Neuron (in vitro differentiated cells): ENCODE data around the gene CCDC54.

Experiments used
- H2AFZ ChIP-seq: one replicate; pipeline ENCODE4 v1.6.1; 2013; ENCODE audit warnings: low read depth, mild to moderate bottlenecking, inconsistent platforms, low read length, moderate library complexity
- H3K27me3 ChIP-seq: one replicate; pipeline ENCODE4 v1.6.1; 2013; ENCODE audit warnings: low read length; ENCODE audit not compliant: insufficient read depth
- H3K36me3 ChIP-seq: one replicate; pipeline ENCODE4 v1.6.1; 2013; ENCODE audit warnings: low read length; ENCODE audit not compliant: insufficient read depth
- H3K4me1 ChIP-seq: one replicate; pipeline ENCODE4 v1.6.1; 2013; ENCODE audit warnings: low read length; ENCODE audit not compliant: insufficient read depth
- H3K4me3 ChIP-seq: 2 replicates; pipeline ENCODE4 v1.5.1; 2013; ENCODE audit warnings: mild to moderate bottlenecking, low read length, moderate library complexity
- H3K9me3 ChIP-seq: one replicate; pipeline ENCODE4 v1.6.1; 2013; ENCODE audit warnings: low read length

CCDC54 gene

DNA sequence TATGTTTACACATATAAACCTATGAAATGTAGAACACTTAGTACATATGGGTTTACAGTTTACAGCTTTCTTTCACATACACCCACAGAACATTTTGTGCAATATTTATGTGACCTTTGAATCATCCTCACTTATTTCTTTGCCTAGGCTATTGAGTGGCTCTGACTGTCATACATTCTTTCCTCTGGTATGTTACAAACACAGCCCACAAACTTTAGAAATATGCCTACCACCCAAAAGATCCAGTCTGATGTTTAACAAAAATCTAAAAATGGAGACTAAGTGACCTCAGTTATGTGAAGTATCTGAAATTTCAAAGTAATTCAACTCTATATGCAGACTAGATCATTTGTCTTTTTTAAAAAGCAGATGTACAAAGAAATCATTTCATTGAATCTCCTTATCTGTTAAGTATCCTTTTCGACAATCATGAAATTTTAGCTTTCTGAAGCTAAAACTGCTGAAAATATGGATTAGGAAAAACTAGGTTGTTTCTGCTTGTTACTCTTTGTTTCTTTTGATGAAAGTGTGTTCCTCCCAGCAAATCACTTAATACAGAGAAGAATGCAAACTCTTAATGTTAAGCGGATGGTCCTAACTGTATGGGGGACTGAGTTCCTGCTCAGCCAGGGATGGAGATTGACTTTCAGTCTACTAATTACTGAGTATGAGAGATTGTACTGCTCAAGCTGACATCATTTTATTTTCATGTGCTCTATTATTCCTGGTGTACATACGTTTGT is 27.7 kb downstream of the CCDC54 start:
- Histone ChIP-seq H3K9me3 (no peaks in the 10 kb centered on the region), H3K4me1 (no peaks in the 10 kb centered on the region), H2AFZ (no peak overlapping the region), H3K27me3 (no peaks in the 10 kb centered on the region), H3K36me3 (no peaks in the 10 kb centered on the region), H3K4me3 (no peak overlapping the region)

DNA sequence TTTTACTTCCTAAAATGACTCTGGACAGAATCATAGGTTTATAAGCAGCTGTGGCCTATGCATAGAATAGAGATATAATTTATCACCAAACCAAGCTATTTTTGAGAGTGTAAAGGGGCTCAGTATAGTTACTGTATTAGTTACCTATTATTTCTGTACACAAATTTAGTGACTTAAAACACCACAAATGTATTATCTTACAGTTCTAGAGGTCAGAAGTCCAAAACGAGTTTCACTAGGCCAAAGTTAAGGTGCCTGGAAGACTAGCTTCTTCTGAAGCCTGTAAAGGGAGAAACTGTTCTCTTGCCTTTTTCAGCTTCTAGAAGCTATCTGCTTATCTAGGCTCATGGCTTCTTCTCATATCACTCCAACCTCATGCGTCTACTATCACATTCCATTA is 30.1 kb downstream of the CCDC54 start:
- Histone ChIP-seq H3K27me3 (no peaks in the 10 kb centered on the region), H3K36me3 (no peaks in the 10 kb centered on the region), H3K4me3 (no peak overlapping the region), H3K9me3 (no peaks in the 10 kb centered on the region), H3K4me1 (no peaks in the 10 kb centered on the region), H2AFZ (no peak overlapping the region)

DNA sequence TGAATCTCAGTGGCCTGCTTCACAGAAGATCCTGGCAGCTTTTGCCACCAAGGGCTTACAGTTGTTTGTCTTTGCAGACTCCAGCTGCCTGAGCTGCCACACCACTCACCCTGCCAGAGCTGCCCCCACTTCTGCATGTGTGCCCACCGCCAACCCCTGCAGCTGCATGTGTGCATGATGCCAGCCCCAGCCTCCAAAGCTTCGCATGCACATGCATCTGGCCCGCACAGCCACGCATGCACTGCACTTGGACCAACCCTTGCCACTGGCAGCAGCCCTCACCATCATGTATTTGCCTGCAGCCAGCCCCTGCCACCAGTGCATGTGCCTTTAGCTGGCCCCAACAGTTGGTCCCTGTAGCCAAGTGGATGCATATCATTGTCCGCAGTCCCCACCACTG is 31.3 kb downstream of the CCDC54 start:
- H3K9me3 ChIP-seq: no peaks in the 10 kb centered on the region
- no peak overlapping the region for H2AFZ ChIP-seq
- no peak overlapping the region for H3K4me3 ChIP-seq
- H3K36me3 ChIP-seq: no peaks in the 10 kb centered on the region
- H3K27me3 ChIP-seq: no peaks in the 10 kb centered on the region
- H3K4me1 ChIP-seq: no peaks in the 10 kb centered on the region

DNA sequence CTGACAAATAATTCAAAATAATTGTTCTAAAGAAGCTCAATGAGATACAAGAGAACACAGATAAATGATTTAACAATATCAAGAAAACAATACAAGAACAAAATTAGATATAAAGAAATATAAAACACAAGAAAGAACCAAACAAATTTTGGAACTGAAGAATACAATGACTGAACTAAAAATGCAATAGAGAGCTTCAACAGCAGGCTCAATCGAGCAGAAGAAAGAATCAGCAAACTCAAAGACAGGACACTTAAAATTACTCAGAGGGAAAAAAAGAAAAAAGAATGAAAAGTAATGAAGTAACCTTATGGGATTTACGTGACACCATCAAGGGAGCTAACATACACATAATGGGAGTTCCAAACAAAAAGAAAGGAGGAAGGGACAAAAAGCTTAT is 32.1 kb downstream of the CCDC54 start:
- Histone ChIP-seq H3K4me1 (no peaks in the 10 kb centered on the region), H3K4me3 (no peak overlapping the region), H3K36me3 (no peaks in the 10 kb centered on the region), H3K9me3 (no peaks in the 10 kb centered on the region), H3K27me3 (no peaks in the 10 kb centered on the region), H2AFZ (no peak overlapping the region)

DNA sequence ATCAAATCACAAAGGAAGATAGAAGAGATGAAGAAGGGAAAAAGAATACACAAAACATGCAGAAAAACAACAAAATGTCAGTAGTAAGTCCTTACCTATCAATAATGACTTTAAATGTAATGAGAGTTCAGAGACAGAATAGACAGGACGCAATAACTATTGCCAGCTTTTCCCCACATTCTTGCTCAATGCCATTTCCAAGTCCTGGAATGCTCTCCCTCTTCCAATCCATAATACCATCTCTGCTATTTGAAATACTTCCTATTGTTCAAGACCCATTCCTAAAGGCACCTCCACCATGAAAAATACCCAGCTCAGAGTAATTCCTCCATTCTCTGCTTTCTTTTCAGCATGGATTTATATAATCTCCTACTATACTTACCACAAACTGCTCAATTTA is 33.4 kb downstream of the CCDC54 start:
- no peaks in the 10 kb centered on the region for H3K27me3 ChIP-seq
- H3K4me1 ChIP-seq: no peaks in the 10 kb centered on the region
- H3K36me3 ChIP-seq: no peaks in the 10 kb centered on the region
- no peaks in the 10 kb centered on the region for H3K9me3 ChIP-seq
- H2AFZ ChIP-seq: no peak overlapping the region
- H3K4me3 ChIP-seq: no peak overlapping the region

DNA sequence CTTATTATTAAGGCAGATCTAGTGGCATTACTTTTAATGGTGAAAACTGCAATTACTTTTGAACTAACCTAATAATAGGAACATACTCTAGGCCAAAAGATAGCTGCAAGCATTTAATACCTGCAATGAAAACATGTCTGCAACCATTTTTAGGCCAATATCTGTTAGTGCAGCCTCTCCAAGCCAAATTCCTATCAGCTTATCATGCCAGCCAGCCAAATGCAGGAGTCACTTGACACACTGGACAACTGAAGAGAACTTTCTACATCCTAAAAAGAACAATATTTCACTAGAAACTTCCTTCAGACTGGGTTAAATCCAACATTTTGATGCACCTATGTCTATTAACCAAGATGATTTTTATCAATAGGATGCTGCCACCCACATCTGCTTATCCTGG is 33.8 kb downstream of the CCDC54 start:
- Histone ChIP-seq H2AFZ (no peak overlapping the region), H3K9me3 (no peaks in the 10 kb centered on the region), H3K36me3 (no peaks in the 10 kb centered on the region), H3K4me1 (no peaks in the 10 kb centered on the region), H3K4me3 (no peak overlapping the region), H3K27me3 (no peaks in the 10 kb centered on the region)

DNA sequence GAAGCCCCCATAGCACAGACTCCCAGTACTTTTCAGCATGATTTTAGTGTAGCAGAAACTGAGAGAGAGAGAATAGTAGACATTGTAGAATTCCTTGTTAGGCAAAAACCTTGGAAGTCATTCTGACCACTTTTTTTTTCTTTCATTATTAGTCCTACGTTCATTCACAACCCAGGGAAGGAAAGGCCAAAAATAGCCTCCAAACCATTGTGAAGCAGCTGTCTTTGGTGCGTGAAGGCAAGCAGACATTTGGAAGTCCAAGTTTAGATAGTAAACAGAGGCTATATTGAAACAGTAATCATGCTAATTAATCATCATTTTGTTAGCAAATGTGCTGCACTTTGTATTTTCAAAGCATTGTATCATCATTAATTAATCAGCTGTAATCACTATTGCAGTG is 34.5 kb downstream of the CCDC54 start:
- no peaks in the 10 kb centered on the region for H3K27me3 ChIP-seq
- no peak overlapping the region for H2AFZ ChIP-seq
- no peak overlapping the region for H3K4me3 ChIP-seq
- no peaks in the 10 kb centered on the region for H3K4me1 ChIP-seq
- H3K36me3 ChIP-seq: no peaks in the 10 kb centered on the region
- H3K9me3 ChIP-seq: no peaks in the 10 kb centered on the region

DNA sequence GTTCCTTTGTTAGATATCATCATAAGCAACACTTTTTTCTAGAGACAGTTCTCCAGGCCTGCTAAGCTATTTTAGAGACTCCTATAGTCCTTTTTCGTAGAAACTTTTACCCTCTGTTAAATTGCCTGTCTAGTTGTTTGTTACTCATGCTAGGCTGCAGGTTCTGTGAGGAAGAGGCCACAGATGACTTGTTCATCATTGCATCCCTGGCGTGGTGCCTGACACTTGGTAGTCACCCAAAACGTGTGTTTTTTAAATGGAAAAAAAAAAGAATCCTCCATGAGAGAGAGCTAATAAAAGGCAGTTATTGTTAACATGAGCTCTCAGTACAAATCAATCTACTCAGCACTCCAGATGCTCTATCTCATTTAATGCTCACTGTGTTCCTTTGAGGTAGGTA is 35.1 kb downstream of the CCDC54 start:
- Histone ChIP-seq H3K4me3 (no peak overlapping the region), H3K9me3 (no peaks in the 10 kb centered on the region), H3K36me3 (no peaks in the 10 kb centered on the region), H2AFZ (no peak overlapping the region), H3K27me3 (no peaks in the 10 kb centered on the region), H3K4me1 (no peaks in the 10 kb centered on the region)

DNA sequence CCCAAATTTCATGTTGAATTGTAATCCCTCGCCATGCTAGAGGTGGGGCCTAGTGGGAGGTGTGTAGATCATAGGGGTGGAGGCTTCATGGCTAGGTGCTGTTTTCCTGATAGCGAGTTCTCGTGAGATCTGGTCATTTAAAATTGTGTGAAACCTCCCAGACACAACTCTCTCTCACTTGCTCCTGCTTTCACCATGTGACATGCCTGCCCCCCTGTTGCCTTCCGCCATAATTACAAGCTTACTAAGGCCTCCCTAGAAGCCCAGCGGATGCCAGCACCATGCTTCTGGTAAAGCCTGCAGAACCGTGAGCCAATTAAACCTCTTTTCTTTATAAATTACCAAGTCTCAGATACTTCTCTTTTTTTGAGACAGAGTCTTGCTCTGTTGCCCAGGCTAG is 36.0 kb downstream of the CCDC54 start:
- H3K36me3 ChIP-seq: no peaks in the 10 kb centered on the region
- H3K4me1 ChIP-seq: no peaks in the 10 kb centered on the region
- no peaks in the 10 kb centered on the region for H3K9me3 ChIP-seq

DNA sequence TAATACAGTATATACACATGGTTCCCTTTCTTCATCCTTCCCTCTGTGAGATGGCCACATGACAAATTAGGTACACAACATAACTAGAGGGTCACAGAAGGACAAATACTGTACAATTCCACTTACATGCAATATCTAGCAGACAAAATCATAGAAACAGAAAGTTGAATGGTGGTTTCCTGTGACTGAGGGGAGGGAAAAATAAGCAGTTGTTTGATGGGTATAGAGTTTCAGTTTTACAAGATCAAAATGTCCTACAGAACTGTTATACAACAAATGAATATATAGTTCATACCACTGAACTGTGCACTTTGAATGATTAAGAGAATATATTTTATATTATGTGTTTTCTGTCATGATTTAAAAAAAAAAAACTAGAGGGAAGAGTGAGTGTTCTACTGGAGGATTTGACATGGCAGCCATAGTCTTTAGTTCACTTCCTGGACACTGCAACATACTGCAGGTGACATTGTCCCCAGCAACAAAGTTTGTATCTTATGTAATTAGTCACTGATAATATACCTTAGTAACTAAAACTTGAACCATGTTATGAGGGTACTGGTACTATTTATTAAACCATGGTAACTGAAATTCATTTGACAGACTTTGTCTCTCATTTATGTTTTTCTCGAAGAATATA is 37.2 kb downstream of the CCDC54 start:
- Histone ChIP-seq H3K4me3 (no peak overlapping the region), H2AFZ (no peak overlapping the region), H3K27me3 (no peaks in the 10 kb centered on the region), H3K36me3 (no peaks in the 10 kb centered on the region), H3K9me3 (no peaks in the 10 kb centered on the region), H3K4me1 (no peaks in the 10 kb centered on the region)

More for the DNA sequence above, 36.0 kb downstream of the CCDC54 start:
- Histone ChIP-seq H2AFZ (no peak overlapping the region), H3K27me3 (no peaks in the 10 kb centered on the region), H3K4me3 (no peak overlapping the region)

DNA sequence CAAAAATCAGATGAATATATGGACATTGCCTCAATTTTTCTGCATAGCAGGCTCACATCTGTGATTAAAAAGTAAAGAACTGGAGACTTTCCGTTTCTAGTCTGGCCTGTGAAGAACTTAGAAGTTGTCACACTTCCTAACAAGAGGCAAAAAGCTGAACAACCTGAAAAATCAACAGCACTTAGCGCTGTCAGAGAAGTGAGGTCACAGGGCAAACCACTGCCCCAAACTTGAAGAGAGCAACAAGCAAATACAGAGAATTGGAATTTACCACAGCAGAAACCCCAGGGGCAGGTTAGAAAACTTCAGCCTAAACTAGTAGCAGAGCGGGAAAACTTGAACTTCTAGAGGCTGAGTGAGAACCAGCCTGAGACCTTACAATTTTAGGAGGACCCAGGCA is 38.9 kb downstream of the CCDC54 start:
- H3K4me3 ChIP-seq: no peak overlapping the region
- no peaks in the 10 kb centered on the region for H3K9me3 ChIP-seq
- H3K4me1 ChIP-seq: peaks cover 2% of the 10 kb centered on the region
- no peaks in the 10 kb centered on the region for H3K27me3 ChIP-seq
- H3K36me3 ChIP-seq: no peaks in the 10 kb centered on the region
- H2AFZ ChIP-seq: no peak overlapping the region

DNA sequence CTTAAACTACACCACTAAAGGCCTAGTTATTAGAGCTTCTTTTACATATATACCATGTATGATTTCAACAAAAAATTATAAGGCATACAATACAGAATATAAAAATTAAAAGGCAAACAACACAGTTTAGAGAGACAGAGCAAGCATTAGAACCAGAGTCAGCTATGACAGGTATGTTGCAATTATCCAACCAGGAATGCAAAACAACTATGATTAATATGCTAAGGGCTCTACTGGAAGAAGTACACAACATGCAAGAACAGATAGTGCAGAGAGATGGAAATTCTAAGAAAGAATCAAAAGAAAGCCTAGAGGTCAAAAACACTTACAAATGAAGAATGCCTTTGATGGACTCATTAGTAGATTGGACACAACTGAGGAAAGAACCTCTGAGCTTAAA is 39.6 kb downstream of the CCDC54 start:
- no peak overlapping the region for H2AFZ ChIP-seq
- no peaks in the 10 kb centered on the region for H3K27me3 ChIP-seq
- no peaks in the 10 kb centered on the region for H3K9me3 ChIP-seq
- no peaks in the 10 kb centered on the region for H3K36me3 ChIP-seq
- H3K4me1 ChIP-seq: peaks cover 3% of the 10 kb centered on the region
- no peak overlapping the region for H3K4me3 ChIP-seq

DNA sequence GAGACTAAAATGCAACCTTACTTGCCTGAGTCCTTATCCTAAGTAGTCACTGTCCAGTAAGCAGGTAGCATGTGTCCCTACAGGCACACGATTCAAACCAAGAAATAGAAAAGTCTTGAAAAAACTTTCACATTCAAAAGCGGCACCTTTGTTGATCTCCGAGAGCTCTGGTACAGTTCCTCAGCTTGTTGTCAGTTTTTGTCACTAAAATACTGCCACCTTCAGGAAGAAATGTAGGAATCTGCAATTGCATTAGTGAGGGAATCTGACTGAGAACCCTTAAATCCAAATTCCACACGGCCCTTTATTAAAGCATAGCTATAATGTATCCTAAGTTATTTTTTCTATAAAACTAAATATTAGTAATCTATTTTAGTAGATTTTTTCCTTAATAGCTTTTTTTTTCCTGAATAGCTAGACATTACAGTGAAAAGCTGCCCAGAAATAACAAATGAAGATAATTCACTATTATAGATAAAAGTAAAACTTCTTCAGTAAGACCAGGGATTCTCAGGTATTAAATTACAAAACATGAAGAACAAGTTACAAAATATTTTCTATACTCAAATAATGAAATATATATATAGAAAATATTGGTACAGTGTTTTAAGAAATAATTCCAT is 44.0 kb downstream of the CCDC54 start:
- Histone ChIP-seq H3K27me3 (no peaks in the 10 kb centered on the region), H3K4me3 (no peak overlapping the region), H3K36me3 (no peaks in the 10 kb centered on the region), H3K9me3 (no peaks in the 10 kb centered on the region), H2AFZ (no peak overlapping the region), H3K4me1 (peaks cover 3% of the 10 kb centered on the region)
